Activated CD4-positive, alpha-beta memory T cell treated with anti-CD3 and anti-CD28 coated beads, Interleukin-2, amount 10 ng/mL, durations not matched to agents 7 days and 5 days (primary cell): ENCODE results near the gene JSRP1. TPM values are rescaled to one million over a fixed set of nuclear protein-coding genes. Genes with fewer than 3 reads are reported as not detected.
A peak's percentile ranks its signal among the peaks of the same experiment; 100 is the strongest.

ENCODE experiments used
- CTCF ChIA-PET: fragments of 350-600 bp; sonication (Branson Sonifier 250); formaldehyde crosslinking; loops from one replicate; lab custom pipeline; 2021; ENCODE audit warnings: antibody characterized with exemption, inconsistent platforms; lab: Charles Lee
- POLR2A ChIA-PET: fragments of 350-600 bp; sonication (Branson Sonifier 250); formaldehyde crosslinking; loops from one replicate; lab custom pipeline; 2021; ENCODE audit warnings: antibody characterized with exemption; lab: Charles Lee
- DNase-seq: peaks from one replicate; pipeline ENCODE4 v3.0.0-alpha.2; 2020
- H3K27ac Mint-ChIP-seq: one replicate; pipeline ENCODE4 v1.8.0; 2021; ENCODE audit warnings: mild to moderate bottlenecking, mixed read lengths
- H3K27me3 Mint-ChIP-seq: one replicate; pipeline ENCODE4 v1.8.0; 2021; ENCODE audit warnings: mixed read lengths
- H3K36me3 Mint-ChIP-seq: one replicate; pipeline ENCODE4 v1.8.0; 2021; ENCODE audit warnings: low read depth, mixed read lengths
- H3K4me1 Mint-ChIP-seq: one replicate; pipeline ENCODE4 v1.8.0; 2021; ENCODE audit warnings: mixed read lengths
- H3K4me3 Mint-ChIP-seq: one replicate; pipeline ENCODE4 v1.8.0; 2021; ENCODE audit warnings: mild to moderate bottlenecking, mixed read lengths
- H3K9me3 Mint-ChIP-seq: one replicate; pipeline ENCODE4 v1.8.0; 2021; ENCODE audit warnings: mixed read lengths
- total RNA-seq, 2 experiments: library from RNA; stranded (reverse); gene quantifications; one replicate each; pipeline ENCODE4 v1.2.3, GENCODE V29; 2021

Gene JSRP1
- total RNA-seq, 2 experiments from 2014 or later: 0.73 to 1.3 TPM

DNA sequence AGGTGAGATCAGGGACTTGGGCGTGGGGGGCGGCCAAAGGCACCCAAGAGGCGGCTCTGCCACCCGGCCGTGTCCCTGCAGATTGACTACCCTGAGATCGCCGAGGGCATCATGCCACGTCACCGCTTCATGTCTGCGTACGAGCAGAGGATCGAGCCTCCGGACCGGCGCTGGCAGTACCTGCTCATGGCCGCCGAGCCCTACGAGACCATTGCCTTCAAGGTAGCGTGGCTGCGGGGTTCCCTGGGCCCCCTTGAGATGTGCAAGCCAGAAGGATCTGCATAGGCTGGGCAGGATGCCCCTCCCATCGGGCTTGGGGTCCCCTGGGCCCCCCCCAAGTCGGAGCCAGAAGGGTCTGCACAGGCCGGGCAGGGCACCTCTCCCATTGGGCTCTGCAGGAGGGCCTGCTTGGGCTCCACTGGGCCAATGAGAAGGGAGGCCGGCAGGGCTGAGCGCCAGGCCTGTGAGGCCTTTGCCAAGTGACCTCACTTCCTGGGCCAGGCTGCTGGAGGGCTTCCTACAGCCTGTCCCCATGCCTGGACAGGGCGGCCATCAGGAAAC is 9.3 kb downstream of the JSRP1 start:
- Mint-ChIP-seq H3K27me3 (peaks cover 10% of the 10 kb centered on the region), H3K4me1 (peaks cover 11% of the 10 kb centered on the region), H3K4me3 (no peak overlapping the region), H3K36me3 (peaks cover 42% of the 10 kb centered on the region), H3K9me3 (no peaks in the 10 kb centered on the region), H3K27ac (no peak overlapping the region)
- ChIA-PET POLR2A (interaction anchor here (1.0 kb wide), 1 partner anchor 9 kb away, joined by 3 read pairs; no protein-coding TSS in a partner anchor), CTCF (no interaction called here)
- DNase-seq: no peak

DNA sequence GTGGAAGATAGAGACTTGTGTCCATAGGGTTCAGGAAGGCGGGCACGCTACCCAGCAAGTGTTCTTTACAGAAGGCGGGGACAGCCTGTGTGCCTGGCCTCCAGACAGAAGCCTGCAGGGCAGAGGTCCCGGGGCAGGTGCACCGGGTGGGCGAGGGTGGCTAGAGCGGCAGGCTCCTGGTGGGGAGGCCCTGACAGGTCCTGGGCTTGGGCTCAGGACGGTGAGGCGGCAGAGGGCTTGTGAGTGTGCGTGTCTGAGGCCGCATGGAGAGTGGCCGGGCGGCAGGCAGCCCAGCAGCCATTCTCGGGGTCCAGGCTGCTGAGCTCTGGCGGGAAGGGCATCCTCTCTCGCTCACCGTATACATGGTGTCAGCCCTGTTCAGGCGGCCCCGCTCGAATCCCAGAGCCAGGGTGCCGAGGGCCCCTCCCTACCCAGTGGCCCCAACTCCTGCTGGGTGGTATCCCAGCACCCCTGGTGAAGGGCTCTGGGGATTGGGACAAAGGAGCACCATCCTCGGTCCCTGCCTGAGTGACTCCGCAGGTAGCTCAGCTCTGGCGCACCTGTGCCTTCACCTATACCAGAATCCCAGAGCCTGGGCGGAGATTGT is 10.1 kb downstream of the JSRP1 start:
- DNase-seq: no peak
- ChIA-PET POLR2A (interaction anchor here (1.0 kb wide), 1 partner anchor 9 kb away, joined by 3 read pairs; no protein-coding TSS in a partner anchor), CTCF (interaction anchor here (0.6 kb wide), 1 partner anchor 66 kb away, joined by 3 read pairs; no protein-coding TSS in a partner anchor)
- Mint-ChIP-seq H3K4me1 (peaks cover 16% of the 10 kb centered on the region), H3K4me3 (no peak overlapping the region), H3K36me3 (peaks cover 43% of the 10 kb centered on the region), H3K9me3 (no peaks in the 10 kb centered on the region), H3K27me3 (peaks cover 7% of the 10 kb centered on the region), H3K27ac (no peak overlapping the region)

DNA sequence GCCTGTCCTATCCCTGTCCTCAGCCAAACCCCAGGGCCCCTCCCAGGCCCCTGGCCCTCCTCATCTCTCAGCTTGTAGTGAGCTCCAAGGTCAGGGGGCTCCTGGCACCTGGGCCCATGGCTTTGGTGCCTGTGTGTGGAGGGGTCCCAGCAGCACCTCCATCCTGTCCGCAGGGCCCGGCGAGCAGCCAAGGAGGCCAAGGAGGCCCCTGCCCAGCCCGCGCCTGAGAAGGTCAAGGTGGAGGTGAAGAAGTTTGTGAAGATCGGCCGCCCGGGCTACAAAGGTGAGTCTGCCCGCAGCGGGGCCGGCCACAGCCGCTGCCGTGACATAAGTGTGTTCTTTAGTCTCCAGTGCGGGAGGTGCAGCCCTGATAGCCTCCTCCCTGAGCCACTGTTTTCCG is 10.9 kb downstream of the JSRP1 start:
- Mint-ChIP-seq H3K27me3 (peaks cover 5% of the 10 kb centered on the region), H3K36me3 (peaks cover 51% of the 10 kb centered on the region), H3K9me3 (no peaks in the 10 kb centered on the region), H3K27ac (no peak overlapping the region), H3K4me1 (peaks cover 24% of the 10 kb centered on the region), H3K4me3 (no peak overlapping the region)
- ChIA-PET POLR2A (interaction anchor here (0.7 to 1.0 kb wide), 2 partner anchors 9 to 11 kb away, joined by 3 read pairs; no protein-coding TSS in a partner anchor), CTCF (interaction anchor here (0.6 kb wide), 1 partner anchor 67 kb away, joined by 3 read pairs; no protein-coding TSS in a partner anchor)
- no peak for DNase-seq

DNA sequence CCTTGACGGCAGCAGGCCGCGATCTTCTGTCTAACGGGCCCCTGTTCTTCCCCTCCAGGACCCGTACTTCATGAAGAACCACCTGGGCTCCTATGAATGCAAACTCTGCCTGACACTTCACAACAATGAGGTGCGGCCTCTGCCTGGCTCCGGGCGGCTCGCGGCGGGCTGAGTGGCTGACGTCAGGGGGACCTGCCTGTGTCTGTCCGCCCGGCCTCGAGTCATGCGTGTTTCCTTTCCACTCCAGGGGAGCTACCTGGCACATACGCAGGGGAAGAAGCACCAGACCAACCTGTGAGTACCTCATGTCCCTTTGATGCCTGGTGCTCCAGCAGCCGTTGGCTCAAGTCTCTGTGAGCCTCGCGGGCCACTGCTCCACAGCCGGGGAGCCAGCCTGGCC is 11.7 kb downstream of the JSRP1 start:
- no peaks in the 10 kb centered on the region for H3K27me3 Mint-ChIP-seq
- CTCF ChIA-PET: no interaction called here
- no peak for DNase-seq
- H3K36me3 Mint-ChIP-seq: peaks cover 53% of the 10 kb centered on the region
- H3K9me3 Mint-ChIP-seq: no peaks in the 10 kb centered on the region
- no peak overlapping the region for H3K4me3 Mint-ChIP-seq
- H3K27ac Mint-ChIP-seq: no peak overlapping the region
- POLR2A ChIA-PET: interaction anchor here (1.0 kb wide), 1 partner anchor 10 kb away, joined by 3 read pairs; no protein-coding TSS in a partner anchor
- H3K4me1 Mint-ChIP-seq: peaks cover 29% of the 10 kb centered on the region

DNA sequence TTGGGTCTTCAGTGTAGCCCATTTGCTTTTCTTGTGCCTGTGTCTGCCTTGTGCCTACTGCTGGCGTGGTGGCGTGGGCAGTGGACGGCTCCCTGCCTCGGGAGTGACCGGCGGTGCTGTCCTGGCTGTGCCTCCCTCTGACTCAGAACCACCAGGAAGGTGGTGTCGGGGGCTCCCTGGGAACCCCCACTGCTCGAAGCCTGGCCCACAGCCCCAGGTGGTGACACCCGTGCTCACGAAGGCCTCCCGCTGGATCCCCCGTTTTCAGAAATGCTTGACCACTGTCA is 12.1 kb downstream of the JSRP1 start:
- Mint-ChIP-seq H3K4me1 (peaks cover 34% of the 10 kb centered on the region), H3K27me3 (no peaks in the 10 kb centered on the region), H3K36me3 (peaks cover 55% of the 10 kb centered on the region), H3K9me3 (no peaks in the 10 kb centered on the region), H3K4me3 (no peak overlapping the region), H3K27ac (no peak overlapping the region)
- CTCF ChIA-PET: no interaction called here
- POLR2A ChIA-PET: no interaction called here
- DNase-seq: no peak

DNA sequence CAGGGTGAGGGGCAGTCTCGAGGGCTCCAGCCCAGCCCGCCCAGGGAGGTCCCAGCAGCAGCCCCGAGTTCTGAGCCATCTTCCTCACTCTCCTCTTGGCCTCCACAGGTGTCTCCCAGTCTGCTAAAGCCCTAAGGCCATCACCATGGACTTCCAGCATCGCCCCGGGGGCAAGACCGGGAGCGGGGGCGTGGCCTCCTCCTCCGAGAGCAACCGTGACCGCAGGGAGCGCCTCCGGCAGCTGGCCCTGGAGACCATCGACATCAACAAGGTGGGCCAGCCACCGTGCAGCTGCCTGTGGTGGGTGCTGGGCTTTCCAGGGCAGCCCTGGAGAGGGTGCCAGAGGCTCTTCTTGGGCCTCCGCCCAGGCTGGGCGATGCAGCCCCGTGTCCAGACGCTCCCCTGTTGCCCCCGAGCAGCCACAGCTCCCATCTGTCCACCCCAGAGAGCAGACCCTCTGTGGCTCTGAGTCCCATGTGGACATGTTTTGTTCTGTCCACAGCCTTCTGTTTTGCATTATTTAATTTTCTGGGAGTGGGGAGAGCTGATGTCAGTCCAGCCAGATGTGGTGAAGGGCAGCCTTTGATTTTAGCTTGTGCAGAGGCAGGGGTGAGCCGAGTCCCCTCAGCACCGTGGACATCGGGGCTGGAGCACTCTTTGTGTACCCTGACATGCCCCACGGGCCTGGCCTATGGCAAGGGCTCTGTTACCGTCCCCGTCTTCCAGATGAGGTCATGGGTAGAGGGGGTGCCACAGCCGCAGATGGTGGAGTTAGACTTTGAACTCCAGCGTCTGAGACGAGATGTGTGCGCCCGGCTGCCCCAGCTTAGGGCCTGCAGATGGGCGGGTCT is 12.7 kb downstream of the JSRP1 start:
- ChIA-PET CTCF (no interaction called here), POLR2A (no interaction called here)
- no peak for DNase-seq
- Mint-ChIP-seq H3K36me3 (peaks cover 59% of the 10 kb centered on the region), H3K27ac (no peak overlapping the region), H3K9me3 (no peaks in the 10 kb centered on the region), H3K4me3 (no peak overlapping the region), H3K4me1 (peaks cover 39% of the 10 kb centered on the region), H3K27me3 (no peaks in the 10 kb centered on the region)

DNA sequence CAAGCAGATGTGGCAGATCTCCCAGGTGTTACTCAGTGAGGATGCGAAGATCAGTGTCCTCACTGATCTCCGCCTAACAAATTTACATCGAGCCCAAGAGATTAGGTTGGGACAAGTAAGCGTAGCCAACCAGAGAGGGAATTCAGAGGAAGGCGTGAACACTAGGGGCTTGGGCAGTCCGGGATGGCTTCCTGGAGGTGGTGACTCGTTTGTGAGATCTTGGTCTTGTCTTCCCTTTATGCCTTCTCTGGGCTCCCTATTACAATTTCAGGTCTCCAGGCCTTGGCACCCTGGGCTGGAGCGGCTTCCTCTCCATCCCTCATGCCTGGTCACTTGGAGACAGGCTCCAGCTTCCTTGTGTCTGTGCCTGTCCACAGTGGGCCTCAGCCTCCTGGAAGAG is 13.4 kb downstream of the JSRP1 start:
- DNase-seq: no peak
- Mint-ChIP-seq H3K4me1 (peaks cover 46% of the 10 kb centered on the region), H3K36me3 (peaks cover 64% of the 10 kb centered on the region), H3K9me3 (no peaks in the 10 kb centered on the region), H3K27me3 (no peaks in the 10 kb centered on the region), H3K4me3 (no peak overlapping the region), H3K27ac (no peak overlapping the region)
- ChIA-PET POLR2A (no interaction called here), CTCF (no interaction called here)

DNA sequence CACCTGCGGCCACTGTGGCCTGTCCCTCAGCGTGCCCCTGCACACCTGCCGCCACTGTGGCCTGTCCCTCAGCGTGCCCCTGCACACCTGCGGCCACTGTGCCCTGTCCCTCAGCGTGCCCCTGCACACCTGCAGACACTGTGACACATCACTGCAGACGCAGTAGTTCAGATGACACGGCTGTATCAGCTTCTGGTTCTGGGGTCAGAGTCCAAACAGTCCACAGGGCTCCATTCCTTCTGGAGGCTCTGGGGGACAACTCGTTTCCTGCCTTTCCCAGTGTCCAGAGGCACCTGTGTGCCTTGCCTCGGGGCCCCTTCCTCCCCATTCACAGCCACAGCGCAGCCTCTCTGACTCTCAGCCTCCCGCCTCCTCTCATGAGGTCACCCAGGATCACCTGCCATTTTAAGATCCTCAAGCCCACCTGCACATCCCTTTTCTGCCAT is 14.1 kb downstream of the JSRP1 start:
- Mint-ChIP-seq H3K27ac (no peak overlapping the region), H3K9me3 (no peaks in the 10 kb centered on the region), H3K27me3 (no peaks in the 10 kb centered on the region), H3K36me3 (peaks cover 67% of the 10 kb centered on the region), H3K4me3 (no peak overlapping the region), H3K4me1 (peaks cover 51% of the 10 kb centered on the region)
- ChIA-PET POLR2A (interaction anchor here (1.0 to 1.7 kb wide), 2 partner anchors 22 to 43 kb away, joined by 4 to 7 read pairs; no protein-coding TSS in a partner anchor), CTCF (interaction anchor here (0.9 kb wide), 1 partner anchor 151 kb away, joined by 4 read pairs; no protein-coding TSS in a partner anchor)
- no peak for DNase-seq

DNA sequence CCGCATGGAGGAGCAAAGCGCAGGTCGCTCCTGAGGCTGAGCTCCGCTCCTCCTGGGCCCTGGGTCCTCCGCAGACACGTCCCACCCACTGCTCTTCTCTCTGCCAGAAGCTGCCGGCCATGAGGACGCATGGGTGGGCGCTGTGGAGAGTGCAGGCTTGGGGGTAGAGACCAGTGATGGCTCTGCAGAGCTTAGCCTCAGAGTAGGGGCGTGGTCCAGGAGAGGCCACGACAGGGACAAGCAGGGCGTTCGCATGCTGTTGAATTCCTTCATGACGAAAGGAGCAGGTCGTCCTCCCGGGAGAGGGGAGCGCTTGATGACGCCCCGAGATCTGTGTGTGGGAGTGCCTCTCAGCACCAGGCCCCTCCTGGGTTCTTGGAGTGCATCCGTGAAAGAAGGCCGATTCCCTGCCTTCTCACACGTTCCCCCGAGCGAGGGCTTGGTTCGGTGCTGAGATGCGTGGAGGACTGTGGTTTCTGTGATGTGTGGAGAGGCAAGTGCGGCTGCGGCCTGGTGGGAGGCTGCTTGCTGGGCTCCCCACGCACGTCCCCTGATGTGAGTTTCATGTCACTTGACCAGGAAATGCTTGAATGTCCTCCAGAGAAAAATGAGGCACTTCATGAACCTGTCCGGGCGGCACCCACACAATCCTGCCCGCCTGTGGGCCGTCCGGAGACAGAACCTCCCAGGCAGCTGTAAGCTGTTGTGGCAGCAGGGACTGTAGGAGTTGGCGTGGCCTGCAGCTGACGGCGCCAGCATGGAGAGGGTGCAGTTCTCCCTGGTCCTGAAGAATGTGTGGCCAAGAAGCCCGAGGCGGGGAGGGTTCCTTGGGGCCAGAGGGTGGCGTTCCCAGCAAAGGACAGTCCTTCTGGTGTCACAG is 15.1 kb downstream of the JSRP1 start:
- Mint-ChIP-seq H3K4me3 (peak overlapping the region; percentile 94), H3K27ac (peak overlapping the region; percentile 96), H3K9me3 (no peaks in the 10 kb centered on the region), H3K4me1 (peaks cover 54% of the 10 kb centered on the region), H3K27me3 (no peaks in the 10 kb centered on the region), H3K36me3 (peaks cover 70% of the 10 kb centered on the region)
- no peak for DNase-seq
- CTCF ChIA-PET: interaction anchor here (0.9 to 4.7 kb wide), 3 partner anchors 17 to 152 kb away, joined by 4 to 46 read pairs (median 25); no protein-coding TSS in a partner anchor
- POLR2A ChIA-PET: interaction anchor here (1.0 to 4.9 kb wide), 8 partner anchors 8 to 87 kb away, joined by 4 to 114 read pairs (median 18); partner anchors contain the start of gene AMH

DNA sequence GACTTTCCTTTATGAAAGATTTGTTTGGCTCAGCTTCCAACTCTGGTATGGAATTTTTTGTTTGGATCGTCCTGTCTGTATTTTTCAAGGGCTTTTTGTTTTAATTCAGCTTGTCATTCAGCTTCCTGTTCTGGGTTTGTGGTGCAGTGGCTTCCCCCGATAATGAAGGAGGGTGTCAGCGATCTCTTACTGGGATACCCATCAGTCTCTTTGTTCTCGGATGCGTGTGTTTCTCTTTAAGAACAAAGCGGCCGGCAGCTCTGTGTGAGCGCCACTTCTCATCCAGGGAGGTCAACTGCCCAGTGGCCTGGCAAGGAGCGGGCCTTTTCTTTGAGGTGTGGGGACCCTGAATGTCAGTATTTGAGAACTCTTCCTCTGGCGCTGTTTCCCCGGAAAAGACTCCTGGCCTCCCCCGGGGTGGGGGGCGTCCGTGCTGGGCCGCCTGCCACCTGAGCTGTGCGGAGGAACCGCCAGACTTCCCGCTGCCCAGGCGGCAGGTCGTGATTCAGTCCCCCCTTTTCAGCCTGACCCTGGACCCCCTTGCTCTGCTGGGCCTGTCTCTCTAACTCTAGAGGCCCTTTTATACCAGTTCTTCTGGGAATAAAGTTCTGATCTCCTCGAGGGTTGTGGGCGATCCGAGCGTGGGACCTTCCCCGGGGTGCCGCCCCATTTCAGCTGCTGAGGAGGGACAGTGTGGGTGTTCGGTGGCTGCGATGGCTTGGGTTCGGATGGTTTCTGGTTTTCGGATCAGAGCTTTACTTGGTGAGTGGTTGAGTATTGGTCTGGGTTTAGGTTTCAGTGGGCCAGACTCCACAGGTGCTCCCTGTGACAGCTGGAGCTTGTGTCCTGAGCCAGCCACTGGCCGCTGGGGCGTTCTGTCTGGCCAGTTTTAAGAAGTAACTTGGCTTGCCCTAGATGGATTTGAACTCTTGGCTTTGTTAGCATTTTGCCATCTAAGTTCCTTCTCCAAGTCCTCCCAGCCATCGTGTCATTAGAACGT is 16.1 kb downstream of the JSRP1 start:
- Mint-ChIP-seq H3K4me3 (peak overlapping the region; percentile 94), H3K27ac (peak overlapping the region; percentile 96), H3K27me3 (no peaks in the 10 kb centered on the region), H3K9me3 (no peaks in the 10 kb centered on the region), H3K36me3 (peaks cover 62% of the 10 kb centered on the region), H3K4me1 (peaks cover 58% of the 10 kb centered on the region)
- DNase-seq: peak; percentile 61
- POLR2A ChIA-PET: interaction anchor here (0.8 to 4.9 kb wide), 16 partner anchors 9 to 343 kb away, joined by 3 to 114 read pairs (median 6); partner anchors contain the start of genes AMH, DOT1L, GADD45B and LSM7
- CTCF ChIA-PET: interaction anchor here (0.6 to 4.7 kb wide), 10 partner anchors 14 to 198 kb away, joined by 3 to 46 read pairs (median 6); no protein-coding TSS in a partner anchor

DNA sequence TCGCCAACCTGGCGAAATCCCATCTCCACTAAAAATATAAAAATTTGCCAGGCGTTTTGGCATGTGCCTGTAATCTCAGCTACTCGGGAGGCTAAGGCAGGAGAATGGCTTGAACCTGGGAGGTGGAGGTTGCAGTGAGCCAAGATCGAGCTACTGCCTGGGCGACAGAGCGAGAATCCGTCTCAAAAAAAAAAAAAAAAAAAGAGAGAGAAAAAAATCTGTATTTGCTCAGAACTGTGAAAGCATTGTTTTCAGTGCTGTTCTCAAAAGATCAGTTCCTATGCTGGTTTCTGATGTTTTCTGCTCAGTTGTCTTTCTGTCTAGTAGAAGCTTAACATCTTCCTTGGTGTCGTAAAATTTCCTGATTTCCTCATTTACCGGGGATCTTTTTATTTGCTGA is 17.0 kb downstream of the JSRP1 start:
- POLR2A ChIA-PET: interaction anchor here (0.8 to 4.9 kb wide), 15 partner anchors 10 to 342 kb away, joined by 3 to 114 read pairs (median 7); partner anchors contain the start of genes AMH, DOT1L, GADD45B and LSM7

More for the DNA sequence above, 17.0 kb downstream of the JSRP1 start:
- no peaks in the 10 kb centered on the region for H3K9me3 Mint-ChIP-seq
- H3K36me3 Mint-ChIP-seq: peaks cover 56% of the 10 kb centered on the region
- peaks cover 66% of the 10 kb centered on the region for H3K4me1 Mint-ChIP-seq
- peak overlapping the region; percentile 94 for H3K4me3 Mint-ChIP-seq
- CTCF ChIA-PET: interaction anchor here (0.6 to 4.7 kb wide), 12 partner anchors 15 to 311 kb away, joined by 3 to 46 read pairs (median 4); no protein-coding TSS in a partner anchor
- H3K27ac Mint-ChIP-seq: peak overlapping the region; percentile 96
- no peaks in the 10 kb centered on the region for H3K27me3 Mint-ChIP-seq
- DNase-seq: no peak
